Testis (tissue), 3 donors: ENCODE data around the gene MMP3. TPM values are rescaled to one million over a fixed set of nuclear protein-coding genes. Genes with fewer than 3 reads are reported as not detected.
A peak's percentile ranks its signal among the peaks of the same experiment; 100 is the strongest.

Experiments
- DNase-seq: peaks from one replicate; pipeline ENCODE4 v3.0.0-alpha.2; 2019
- H3K27ac ChIP-seq, 2 donors: fragments of 200-600 bp; sonication (generic); one replicate each; pipeline ENCODE4 v1.5.1; 2019
- H3K27me3 ChIP-seq: fragments of 200-600 bp; sonication (generic); one replicate; pipeline ENCODE4 v1.5.1; 2019
- H3K36me3 ChIP-seq: fragments of 200-600 bp; sonication (generic); one replicate; pipeline ENCODE4 v1.5.1; 2017; ENCODE audit warnings: low read depth; ENCODE audit errors: missing control alignments
- H3K4me1 ChIP-seq: fragments of 200-600 bp; sonication (generic); one replicate; pipeline ENCODE4 v1.5.1; 2019
- H3K4me3 ChIP-seq, 2 donors: fragments of 200-600 bp; sonication (generic); one replicate each; pipeline ENCODE4 v1.5.1; 2017 to 2019
- H3K9me3 ChIP-seq: fragments of 200-600 bp; sonication (generic); one replicate; pipeline ENCODE4 v1.5.1; 2017
- POLR2A ChIP-seq: fragments of 450-650 bp; IDR thresholded peaks from one replicate; pipeline ENCODE4 v1.6.1; 2017; ENCODE audit warnings: antibody characterized with exemption, mild to moderate bottlenecking, moderate library complexity
- WGBS, 2 donors: methylation state at CpG; one replicate each; pipeline ENCODE4 v1.1.5; 2018; 5-methylcytosine and 5-hydroxymethylcytosine counted together
- intact Hi-C: fragments of 100-400 bp; cut with DNase I; formaldehyde crosslinking; loops from one replicate; pipeline ENCODE4 v1.15.1; 2023; ENCODE audit warnings: low total_unique reads
- polyA plus RNA-seq: library from polyadenylated mRNA; stranded (reverse); fragments of 350-450 nt; fragmentation: Illumina TruSeq; extraction: RNeasy Lipid Tissue Mini Kit (QIAGEN cat#74804); gene quantifications from one replicate; pipeline ENCODE4 v1.2.3, GENCODE V29; 2014; ENCODE audit warnings: low read depth, low replicate concordance; ENCODE audit not compliant: insufficient read depth
- total RNA-seq, 2 donors: library from RNA; depleted of rRNA; stranded (reverse); fragments of >200 nt; gene quantifications; one replicate each; pipeline ENCODE4 v1.2.3, GENCODE V29; 2016
- TF ChIP-seq, protein P1 (sequence below), 3 experiments: fragments of 450-650 bp in 2 of 3; fragments of 200-600 bp in 1 of 3; sonication (generic) in 1 of 3; IDR thresholded peaks; one replicate each; pipeline ENCODE4 v1.5.1; 2016 to 2019; ENCODE audit warnings: antibody characterized with exemption in 3 of 3, mild to moderate bottlenecking in 2 of 3, moderate library complexity in 1 of 3

Gene MMP3
- total and polyA plus RNA-seq, 3 donors from 2014 or later, result 10.2 TPM; not detected in 2

DNA sequence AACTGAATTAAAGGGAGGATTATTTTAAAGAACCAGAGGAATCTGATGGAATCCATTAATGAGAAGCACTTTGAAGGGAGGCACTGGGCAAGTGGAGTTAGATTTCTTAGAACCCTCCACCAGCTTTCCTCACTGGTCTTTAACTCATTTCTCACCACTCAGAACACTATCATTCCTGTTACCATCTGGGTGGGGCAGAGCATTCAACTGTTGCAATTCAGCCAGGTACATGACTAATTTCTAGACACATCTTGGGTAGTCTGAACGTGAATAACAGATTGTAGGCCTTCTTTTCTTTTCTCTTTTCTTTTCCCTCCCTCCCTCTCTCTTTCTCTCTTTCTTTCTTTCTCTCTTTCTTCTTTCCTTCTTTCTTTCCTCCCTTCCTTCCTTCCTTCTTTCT lies 29.9 kb downstream of the MMP3 start:
- TF ChIP-seq POLR2A, result no peak
- TF ChIP-seq, protein P1, sequence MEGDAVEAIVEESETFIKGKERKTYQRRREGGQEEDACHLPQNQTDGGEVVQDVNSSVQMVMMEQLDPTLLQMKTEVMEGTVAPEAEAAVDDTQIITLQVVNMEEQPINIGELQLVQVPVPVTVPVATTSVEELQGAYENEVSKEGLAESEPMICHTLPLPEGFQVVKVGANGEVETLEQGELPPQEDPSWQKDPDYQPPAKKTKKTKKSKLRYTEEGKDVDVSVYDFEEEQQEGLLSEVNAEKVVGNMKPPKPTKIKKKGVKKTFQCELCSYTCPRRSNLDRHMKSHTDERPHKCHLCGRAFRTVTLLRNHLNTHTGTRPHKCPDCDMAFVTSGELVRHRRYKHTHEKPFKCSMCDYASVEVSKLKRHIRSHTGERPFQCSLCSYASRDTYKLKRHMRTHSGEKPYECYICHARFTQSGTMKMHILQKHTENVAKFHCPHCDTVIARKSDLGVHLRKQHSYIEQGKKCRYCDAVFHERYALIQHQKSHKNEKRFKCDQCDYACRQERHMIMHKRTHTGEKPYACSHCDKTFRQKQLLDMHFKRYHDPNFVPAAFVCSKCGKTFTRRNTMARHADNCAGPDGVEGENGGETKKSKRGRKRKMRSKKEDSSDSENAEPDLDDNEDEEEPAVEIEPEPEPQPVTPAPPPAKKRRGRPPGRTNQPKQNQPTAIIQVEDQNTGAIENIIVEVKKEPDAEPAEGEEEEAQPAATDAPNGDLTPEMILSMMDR (IDR thresholded peaks at IDR 0.05), result no peak
- H3K27ac ChIP-seq, result no peak overlapping the region
- H3K4me1 ChIP-seq, result no peaks in the 10 kb centered on the region
- no peak overlapping the region for H3K4me3 ChIP-seq
- intact Hi-C loops, result no loop called here
- WGBS, 2 donors, result 85 to 86% methylated on average over 1 of the region's 1 CpG
- H3K27me3 ChIP-seq, result no peaks in the 10 kb centered on the region
- no peak for DNase-seq
- H3K9me3 ChIP-seq, result no peaks in the 10 kb centered on the region
- no peaks in the 10 kb centered on the region for H3K36me3 ChIP-seq

- intact Hi-C loops, result no loop called here
- no peaks in the 10 kb centered on the region for H3K9me3 ChIP-seq
- H3K4me3 ChIP-seq, result no peak overlapping the region
- H3K4me1 ChIP-seq, result no peaks in the 10 kb centered on the region
- no peaks in the 10 kb centered on the region for H3K27me3 ChIP-seq
- no peak overlapping the region for H3K27ac ChIP-seq
- DNase-seq, result no peak
- H3K36me3 ChIP-seq, result no peaks in the 10 kb centered on the region
- no peak for TF ChIP-seq POLR2A
- TF ChIP-seq, protein P1 (IDR thresholded peaks at IDR 0.05), result no peak
- 82 to 84% methylated on average over 3 of the region's 3 CpGs for WGBS, 2 donors
Observed at GRCh38 chr11:102812188-102812587, 31.2 kb downstream of the MMP3 start.

GRCh38 chr11:102810950-102811660 lies 32.3 kb downstream of the MMP3 start:
- Histone ChIP-seq H3K27ac (no peak overlapping the region), H3K9me3 (no peaks in the 10 kb centered on the region), H3K4me3 (no peak overlapping the region), H3K36me3 (no peaks in the 10 kb centered on the region), H3K4me1 (no peaks in the 10 kb centered on the region), H3K27me3 (no peaks in the 10 kb centered on the region)
- no peak for TF ChIP-seq POLR2A
- TF ChIP-seq, protein P1 (IDR thresholded peaks at IDR 0.05), result peak in 1 of 3 experiments; percentile 18
- intact Hi-C loops, result no loop called here
- 26 to 37% methylated on average over 3 of the region's 3 CpGs for WGBS, 2 donors
- DNase-seq, result no peak

- Histone ChIP-seq H3K9me3 (no peaks in the 10 kb centered on the region), H3K27ac (no peak overlapping the region), H3K36me3 (no peaks in the 10 kb centered on the region), H3K4me3 (no peak overlapping the region), H3K27me3 (no peaks in the 10 kb centered on the region), H3K4me1 (no peaks in the 10 kb centered on the region)
- DNase-seq, result no peak
- WGBS, 2 donors, result 63 to 71% methylated on average over 2 of the region's 2 CpGs
- TF ChIP-seq, protein P1 (IDR thresholded peaks at IDR 0.05), result no peak
- no peak for TF ChIP-seq POLR2A
- intact Hi-C loops, result no loop called here
Observed at GRCh38 chr11:102809971-102810370, 33.4 kb downstream of the MMP3 start.

- TF ChIP-seq, protein P1 (IDR thresholded peaks at IDR 0.05), result no peak
- TF ChIP-seq POLR2A, result no peak
- Histone ChIP-seq H3K4me3 (peak overlapping the region; percentile 22 to 36), H3K4me1 (no peaks in the 10 kb centered on the region), H3K9me3 (no peaks in the 10 kb centered on the region), H3K27ac (no peak overlapping the region), H3K36me3 (no peaks in the 10 kb centered on the region), H3K27me3 (no peaks in the 10 kb centered on the region)
- intact Hi-C loops, result no loop called here
- 43 to 55% methylated on average over 9 to 19 of the region's 19 CpGs for WGBS, 2 donors
- DNase-seq, result peak; percentile 41
Observed at GRCh38 chr11:102807921-102808320, 35.5 kb downstream of the MMP3 start.
